Activated effector memory CD4-positive, alpha-beta T cell treated with anti-CD3 and anti-CD28 coated beads, Interleukin-2, amount 50 U/mL, for 16 hours (primary cell): ENCODE measurements around the gene GATA1.

ENCODE experiments used
- DNase-seq: peaks from one replicate; pipeline ENCODE4 v3.0.0-alpha.2; 2020

GATA1 gene

DNA sequence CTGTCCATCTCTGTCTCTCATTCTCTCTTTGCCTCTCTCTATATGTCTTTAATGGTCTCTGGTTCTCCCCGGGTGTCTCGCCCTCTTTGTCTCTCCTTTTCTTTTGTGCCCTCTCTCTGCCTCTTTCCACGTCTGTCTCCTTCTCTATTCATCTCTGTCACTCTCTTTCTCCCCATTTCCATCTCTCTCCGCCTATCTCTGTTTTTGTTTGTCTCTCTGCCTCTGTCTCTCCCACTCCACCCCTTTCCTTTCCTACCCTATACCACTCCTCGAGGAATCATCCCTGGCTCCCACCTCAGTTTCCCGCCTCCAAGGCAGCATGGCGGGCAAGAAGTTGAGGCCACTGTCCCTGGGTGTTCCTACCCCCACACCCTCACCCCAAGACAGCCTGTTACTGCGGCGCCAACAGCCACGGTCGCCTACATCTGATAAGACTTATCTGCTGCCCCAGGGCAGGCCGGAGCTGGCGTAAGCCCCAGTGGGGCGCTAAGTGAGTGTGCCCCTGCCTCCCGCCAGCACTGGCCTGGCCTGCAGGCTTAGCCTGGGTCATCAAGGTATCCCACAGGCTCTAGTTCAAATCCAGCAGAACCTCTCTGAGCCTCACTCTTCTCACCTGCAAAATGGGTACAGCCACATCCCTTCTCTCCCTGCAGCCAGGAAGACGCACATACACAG, 713 bp upstream of the GATA1 start:
- no peak for DNase-seq

DNA sequence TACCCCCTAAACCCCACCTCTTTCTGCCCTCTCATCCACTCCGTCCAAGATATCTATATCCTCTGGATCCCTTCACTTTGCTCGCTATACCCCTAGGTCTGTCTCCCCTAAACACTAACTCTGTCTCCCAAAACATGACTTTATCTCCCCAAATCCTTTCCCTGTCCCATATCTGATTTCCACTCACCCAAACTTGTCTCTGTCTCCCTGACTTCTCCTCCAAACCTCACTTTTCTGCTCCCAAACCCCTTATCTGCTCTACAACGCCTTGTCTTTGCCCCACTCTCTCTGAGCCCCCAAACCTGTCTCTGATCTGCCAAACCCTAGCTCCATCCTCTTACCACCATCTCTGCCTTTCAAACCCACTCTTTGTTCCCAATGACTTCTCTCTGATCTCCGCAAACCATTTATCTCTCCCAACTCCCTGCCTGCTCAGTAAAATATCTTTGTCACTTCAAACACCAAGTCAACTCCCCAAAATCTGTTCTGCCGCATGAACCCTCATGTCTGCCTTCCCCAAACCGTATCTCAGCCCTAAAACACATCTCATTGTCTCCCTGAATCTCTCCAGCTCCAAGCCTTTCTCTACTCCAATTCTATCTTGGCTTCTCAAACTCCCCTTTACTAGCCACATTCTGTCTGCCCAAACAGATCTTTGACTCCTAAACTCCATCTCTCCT, 575 bp downstream of the GATA1 start:
- no peak for DNase-seq

DNA sequence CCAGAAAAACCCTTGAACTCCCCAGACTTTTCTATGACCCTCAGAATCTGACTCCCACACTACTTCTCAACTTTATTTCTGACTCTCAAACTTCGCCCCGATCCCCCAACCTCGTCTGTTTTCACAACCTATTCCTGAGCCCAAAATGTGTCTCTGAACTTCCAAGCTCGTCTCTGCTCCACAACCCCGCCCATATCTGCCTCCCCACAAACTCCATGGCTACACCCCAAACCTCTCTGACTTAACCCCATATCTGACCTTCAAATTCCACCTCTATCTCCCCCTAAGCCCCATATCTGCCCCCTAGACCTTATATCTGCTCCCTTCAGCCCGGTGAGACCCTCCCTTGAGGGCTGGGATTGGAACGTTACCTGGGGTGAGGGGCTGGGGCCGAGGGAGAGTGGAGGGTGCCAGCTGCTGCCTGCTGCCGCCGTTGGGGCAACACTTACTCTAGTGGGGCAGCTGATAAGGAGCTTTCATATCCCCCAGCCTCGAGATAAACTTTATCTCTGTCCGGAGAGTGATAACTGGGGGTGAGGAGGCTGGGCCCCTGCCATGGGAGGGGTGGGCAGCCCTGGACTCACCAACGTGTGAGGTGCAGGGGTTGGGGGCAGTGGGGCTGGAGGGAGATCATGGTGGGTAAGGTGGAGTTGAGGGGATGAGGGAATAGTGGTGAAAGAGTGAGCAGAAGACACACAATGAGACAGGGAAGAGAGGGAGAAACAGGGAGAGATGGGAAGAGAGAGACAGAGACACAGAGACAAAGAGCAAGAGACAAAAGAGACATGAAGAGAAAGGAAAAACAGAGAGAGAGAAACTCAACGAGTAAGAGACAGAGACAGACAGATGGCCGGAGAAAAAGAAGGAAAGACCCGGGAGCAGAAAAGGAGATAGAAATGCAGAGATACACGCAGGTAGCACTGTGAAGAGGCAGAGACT, 1.4 kb downstream of the GATA1 start:
- DNase-seq, result no peak

DNA sequence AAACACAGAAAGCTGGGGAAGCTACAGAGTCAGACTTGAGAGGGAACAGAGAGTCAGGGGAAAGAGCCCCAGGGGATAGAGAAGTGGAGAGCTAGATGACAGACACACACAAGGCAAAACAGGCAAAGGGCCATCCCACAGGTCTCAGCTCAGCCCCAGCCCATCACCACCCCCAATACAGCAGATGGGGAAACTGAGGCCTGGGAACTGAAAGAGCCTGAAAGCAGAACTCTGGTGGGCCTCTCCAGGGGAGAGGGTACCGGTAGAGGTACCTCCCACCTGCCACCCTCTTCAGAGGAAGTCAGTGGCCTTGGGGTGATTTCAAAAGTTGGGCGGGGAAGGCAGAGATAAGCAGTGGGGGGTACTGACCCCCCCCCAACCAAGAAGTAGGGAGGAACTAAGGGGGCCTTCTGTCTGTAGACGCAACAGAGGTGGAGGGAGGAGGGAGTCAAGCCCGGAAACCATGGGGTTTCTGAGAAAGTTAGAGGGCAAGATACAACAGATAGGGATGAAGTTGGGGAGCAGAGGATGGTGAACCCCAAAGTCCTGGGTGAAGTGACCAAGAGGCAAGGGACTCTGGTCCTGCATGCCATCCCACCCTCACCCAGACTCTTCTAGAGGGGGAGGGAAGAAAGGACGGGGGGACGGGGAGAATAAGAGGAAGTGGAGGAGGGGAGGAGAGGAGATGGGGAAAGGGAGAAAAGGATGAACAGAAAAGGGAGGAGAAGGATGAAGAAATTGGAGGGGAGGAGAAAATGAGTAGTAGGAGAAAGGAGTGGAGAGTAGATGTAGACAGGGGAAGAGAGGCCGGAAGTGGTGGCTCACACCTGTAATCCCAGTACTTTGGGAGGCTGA, 3.2 kb downstream of the GATA1 start:
- DNase-seq, result no peak

DNA sequence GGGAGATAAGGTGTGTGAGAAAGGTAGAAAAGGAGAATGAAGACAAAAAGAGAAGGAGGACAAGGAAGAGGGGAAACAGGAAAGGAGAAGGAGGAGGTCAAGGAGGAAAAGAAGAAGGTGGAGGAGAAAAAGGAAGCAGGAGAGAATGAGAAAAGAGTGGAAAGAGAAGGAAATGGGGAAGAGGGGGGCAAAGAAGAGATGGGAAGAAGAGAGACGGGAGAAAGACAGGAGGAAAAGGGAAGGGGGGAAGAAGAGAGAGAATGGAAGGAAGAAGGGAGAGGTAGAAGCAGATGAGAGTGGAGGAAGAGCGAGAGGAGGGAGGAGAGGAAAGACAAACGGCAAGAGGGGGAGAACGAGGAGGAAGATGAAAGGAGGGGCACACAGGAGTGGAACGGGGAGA, 4.1 kb downstream of the GATA1 start:
- DNase-seq, result no peak

DNA sequence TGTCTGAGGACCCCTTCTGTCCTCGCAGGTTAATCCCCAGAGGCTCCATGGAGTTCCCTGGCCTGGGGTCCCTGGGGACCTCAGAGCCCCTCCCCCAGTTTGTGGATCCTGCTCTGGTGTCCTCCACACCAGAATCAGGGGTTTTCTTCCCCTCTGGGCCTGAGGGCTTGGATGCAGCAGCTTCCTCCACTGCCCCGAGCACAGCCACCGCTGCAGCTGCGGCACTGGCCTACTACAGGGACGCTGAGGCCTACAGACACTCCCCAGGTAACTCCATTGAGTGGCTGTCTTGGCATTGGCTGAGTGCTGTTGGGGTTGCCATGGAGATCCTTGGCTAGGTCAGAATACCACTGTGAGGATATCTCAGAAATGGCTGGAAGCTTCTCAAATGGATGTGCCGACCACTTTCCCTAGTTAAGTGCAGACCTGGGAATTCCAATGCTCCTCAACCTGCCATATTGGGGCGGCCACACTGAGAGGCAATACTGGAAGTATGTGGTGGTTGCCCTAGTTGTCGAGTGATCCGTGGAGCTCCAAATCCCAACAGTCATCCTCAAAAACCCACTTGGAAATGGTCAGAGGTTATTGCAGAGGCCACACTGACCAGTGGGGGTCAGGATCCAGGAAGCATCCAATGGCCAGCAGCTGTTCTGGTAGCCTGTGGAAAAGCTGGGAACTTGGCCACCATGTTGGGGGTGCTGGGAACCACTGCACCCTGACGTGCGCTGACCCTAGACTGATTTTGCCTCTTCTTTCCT, 4.9 kb downstream of the GATA1 start:
- no peak for DNase-seq

DNA sequence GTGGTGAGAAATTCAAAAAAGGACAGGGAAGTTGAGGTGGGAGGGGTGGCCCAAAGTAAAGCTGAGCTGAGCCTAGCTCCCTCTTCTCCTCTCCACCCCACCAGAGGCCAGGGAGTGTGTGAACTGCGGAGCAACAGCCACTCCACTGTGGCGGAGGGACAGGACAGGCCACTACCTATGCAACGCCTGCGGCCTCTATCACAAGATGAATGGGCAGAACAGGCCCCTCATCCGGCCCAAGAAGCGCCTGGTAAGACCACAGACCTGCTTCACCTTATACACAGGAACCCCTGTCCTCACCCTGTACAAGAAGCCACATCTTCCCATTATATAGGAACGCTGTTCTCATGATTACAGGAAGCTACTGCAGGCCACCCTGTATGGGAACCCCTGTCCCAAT, 5.8 kb downstream of the GATA1 start:
- DNase-seq, result no peak

DNA sequence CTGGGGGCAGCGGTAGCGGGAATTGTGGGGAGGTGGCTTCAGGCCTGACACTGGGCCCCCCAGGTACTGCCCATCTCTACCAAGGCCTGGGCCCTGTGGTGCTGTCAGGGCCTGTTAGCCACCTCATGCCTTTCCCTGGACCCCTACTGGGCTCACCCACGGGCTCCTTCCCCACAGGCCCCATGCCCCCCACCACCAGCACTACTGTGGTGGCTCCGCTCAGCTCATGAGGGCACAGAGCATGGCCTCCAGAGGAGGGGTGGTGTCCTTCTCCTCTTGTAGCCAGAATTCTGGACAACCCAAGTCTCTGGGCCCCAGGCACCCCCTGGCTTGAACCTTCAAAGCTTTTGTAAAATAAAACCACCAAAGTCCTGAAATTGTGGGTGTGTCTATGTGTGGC, 7.5 kb downstream of the GATA1 start:
- DNase-seq, result no peak

DNA sequence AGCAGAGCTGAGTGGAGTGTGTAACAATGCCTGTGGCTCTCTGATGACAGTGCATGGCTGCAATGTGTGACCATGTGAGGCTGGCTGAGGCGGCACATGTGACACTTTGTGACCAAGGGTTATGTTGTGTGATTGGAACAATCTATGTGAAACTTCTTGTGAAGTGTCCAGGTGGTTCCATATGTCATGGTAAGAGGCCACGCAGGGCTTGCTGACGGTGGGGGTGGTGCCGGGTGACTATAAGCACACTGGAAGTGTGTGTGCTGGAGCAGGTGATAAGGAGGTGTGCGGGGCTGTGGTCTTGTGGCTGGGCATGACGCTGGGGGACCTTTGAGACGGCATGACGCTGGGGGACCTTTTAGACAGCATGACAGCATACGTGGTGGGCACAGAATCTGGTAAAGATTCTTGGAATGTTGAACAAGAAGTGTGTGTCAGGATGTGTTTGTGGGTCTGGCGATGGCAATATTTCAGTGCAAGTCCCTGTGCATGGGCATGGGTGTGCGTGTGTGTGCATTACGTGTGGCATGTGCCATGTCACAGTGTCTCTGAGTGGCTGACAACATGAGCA, 8.0 kb downstream of the GATA1 start:
- no peak for DNase-seq

DNA sequence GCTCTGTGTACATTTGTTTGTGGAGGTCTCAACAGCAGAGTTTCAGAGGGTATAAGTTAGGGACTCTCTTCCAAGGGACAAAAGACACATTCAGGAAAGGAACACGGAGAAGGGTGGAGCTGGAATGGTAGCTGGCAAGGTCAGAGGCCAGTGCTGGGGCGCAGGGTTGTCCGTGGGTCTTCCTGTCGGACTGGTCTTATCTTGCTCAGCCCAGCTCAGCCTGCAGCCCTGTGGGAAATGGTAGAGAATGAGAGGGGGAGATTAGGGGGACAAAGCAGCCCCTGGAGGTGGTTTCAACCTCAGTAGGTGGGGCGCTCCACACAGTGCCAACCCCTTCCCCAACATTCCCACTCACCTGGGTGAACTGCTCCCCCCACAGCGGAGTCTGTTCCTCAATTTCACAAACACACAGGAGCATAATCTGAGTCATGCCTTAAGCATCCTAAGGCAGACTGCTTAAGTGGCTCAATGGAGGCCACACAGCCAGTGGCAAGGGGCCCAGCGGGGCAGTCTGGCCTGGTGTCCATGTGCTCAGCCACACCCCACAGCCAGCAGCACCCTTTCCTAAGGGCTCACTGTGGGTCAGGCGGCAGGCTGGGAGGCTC, 8.6 kb downstream of the GATA1 start:
- no peak for DNase-seq

DNA sequence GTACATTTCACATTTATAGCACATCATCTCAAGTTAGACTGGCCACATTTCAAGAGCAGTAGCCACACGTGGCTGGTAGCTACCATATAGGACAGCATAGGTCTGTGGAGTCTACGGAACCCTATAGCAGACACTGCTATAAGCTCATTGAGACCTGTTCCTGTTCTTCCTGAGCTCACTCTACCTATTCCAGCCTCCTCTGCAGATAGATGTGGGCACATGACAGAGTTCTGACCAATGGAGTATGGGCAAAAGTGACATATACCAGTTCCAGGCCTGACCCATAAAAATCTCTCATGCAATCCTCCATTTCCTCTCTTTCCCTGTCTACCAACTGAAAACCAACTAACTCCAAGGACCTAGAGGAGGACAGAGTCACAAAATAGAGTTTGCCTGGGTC, 11.9 kb downstream of the GATA1 start:
- DNase-seq, result no peak

DNA sequence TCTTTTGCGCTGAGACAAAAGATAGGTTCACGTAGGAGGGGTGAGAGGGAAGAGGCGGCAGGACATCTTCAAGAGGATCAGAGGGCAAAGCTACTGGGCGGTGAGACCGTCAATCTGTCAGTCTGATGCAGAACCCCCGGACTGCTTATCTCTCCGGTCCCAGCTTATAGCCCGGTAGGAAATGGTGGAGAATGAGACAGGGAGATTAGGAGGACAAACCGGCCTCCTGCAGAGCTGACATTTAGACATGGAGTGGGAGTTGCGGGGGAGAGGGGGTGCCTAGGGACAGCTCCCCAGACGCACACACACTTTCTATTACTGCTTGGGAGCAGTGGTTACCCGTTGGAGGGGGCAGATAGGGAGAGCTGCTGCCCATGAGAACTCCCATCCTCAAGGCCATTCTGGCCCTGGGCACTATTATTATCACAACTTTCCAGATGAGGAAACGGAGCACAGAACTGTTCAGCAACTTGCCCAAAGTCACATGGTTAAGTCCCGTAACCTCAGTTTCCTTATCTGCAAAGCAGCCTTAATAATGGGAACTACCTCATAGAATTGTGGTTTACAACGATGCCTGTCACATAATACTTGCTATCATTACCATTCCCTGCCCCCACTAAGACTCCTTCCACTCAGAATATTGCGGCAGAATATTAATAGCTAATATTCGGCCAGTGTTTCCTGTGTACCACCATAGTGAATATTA, 14.3 kb downstream of the GATA1 start:
- no peak for DNase-seq

DNA sequence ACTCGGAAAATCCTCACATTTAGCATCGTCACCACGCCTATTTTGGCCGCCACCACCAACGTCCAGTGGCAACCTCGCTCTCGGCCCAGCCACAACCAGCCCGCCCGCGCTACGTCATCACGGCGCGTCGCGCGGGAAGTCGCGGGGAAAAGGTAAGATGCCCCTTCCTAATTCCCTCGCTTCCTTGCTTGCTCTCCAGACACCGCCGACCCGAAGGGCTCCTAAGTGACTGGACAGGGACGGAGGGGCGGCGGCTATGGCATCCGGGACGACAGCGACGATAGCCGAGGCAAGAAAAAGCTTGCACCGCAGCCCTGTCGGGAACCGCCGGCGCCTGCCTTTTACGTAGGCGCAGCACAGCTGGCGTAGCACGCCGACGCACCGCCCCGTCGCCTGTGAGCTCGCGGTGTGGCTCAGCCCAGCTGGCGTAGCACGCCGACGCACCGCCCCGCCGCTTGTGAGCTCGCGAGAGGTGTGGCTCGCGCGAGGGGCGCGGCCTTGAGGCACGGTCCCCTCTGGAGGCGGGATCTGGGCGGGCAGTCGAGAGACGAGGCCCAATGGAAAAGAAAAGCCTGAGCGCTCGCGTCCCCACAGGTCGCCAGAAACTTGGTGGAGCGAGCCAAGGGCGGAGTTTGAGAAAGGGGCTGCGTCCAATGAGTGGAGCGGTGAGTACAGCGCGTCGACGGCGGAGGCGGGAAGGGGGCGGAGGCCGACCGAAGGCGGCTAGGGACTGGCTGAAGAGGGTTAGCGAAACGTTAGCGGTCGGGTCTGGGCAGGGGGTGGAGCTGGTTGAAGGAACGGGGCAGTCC, 15.1 kb downstream of the GATA1 start, which contains the start of gene HDAC6:
Gene HDAC6 (plus strand): TSS at position 788 of the 809 bp plus-strand sequence. CDS start 626 bp downstream, outside the sequence.
- peak; percentile 97 for DNase-seq

DNA sequence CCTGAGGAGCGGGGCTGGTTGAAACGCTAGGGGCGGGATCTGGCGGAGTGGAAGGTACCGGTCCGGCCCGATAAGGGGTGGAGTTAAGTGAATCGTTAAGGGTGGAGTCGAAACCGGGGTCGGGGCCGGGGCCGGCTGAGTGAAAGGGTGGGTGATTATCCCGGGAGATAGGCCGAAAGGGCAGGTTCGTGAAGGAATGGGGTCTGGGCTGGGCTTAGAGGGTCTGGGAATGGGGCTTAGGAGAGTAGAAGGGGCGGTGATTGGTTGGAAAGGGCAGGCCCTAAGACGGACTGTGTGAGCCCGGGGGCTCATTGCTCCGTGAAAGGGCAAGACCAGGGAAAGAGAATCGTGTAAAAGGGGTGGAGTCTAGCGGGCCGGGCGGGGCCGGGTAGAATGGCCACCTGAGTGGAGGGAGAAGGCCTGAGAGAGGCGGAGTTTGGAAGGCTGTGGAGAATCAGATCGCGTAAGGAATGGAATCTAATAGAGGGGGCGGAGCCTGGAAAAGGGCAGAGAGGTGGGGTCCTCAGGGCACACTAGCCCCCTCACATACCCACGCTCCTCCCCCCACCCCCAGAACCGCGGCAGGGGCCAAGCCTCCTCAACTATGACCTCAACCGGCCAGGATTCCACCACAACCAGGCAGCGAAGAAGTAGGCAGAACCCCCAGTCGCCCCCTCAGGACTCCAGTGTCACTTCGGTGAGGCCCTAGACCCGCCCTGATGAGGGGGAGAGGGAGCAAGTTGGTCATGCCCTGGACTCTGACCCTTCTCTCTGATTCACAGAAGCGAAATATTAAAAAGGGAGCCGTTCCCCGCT, 15.9 kb downstream of the GATA1 start:
- DNase-seq, result peak; percentile 86

DNA sequence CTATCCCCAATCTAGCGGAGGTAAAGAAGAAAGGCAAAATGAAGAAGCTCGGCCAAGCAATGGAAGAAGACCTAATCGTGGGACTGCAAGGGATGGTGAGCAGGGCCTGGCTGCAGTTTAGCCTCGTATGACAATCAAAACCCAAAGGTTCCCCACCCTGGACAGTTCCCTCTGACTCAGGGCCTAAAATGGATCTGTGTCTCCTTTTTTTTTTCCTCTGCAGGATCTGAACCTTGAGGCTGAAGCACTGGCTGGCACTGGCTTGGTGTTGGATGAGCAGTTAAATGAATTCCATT, 16.5 kb downstream of the GATA1 start:
- no peak for DNase-seq

DNA sequence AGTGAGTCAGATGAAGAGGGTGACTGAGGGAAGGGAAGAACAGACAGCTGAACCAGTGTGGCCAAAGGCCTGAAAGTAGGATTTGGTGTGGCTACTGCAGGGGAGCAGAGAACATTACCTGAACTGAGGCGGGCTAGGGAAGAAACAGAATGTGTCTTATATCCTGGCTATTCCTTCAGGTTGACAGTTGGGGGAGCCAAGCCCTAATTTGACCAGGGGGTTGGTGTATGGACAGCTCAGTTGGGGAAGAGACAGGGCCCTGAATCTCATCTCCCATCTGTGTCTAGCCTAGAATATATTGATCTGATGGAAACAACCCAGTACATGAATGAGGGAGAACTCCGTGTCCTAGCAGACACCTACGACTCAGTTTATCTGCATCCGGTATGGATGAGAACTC, 19.7 kb downstream of the GATA1 start:
- DNase-seq, result no peak

DNA sequence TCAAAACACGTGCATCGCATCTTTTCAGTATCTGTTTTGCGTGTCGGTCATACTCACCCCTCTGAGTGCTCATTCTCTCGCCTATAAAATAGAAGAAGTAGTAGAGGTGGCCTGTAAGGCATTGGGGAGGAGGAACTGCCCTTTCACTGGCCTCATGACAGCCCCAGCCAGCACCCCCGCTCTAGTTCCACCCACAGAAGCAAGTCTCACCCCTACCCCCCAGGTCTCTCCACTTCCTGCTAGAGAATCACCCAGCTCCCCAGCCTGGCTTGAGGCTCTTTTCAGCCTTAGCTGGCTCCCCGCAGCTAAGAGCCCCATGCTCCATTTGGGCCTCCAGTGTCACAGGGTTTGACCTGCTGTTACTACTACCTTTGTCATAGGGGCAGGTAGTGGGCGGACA, 27.3 kb downstream of the GATA1 start:
- no peak for DNase-seq

DNA sequence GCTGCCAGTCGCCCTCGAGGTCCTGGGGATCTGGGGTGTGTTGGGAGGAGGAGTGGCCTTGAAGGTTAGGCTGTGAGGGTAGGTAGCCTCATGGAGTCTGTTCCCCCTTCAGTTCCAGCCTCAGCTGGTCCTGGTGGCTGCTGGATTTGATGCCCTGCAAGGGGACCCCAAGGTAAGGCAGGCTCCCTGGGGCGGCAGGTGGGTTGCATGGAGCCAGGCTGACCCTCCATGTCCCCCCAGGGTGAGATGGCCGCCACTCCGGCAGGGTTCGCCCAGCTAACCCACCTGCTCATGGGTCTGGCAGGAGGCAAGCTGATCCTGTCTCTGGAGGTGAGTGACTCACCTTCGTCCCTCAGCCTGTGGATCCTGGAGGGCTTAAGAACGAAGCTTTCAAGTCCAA, 28.3 kb downstream of the GATA1 start:
- no peak for DNase-seq

DNA sequence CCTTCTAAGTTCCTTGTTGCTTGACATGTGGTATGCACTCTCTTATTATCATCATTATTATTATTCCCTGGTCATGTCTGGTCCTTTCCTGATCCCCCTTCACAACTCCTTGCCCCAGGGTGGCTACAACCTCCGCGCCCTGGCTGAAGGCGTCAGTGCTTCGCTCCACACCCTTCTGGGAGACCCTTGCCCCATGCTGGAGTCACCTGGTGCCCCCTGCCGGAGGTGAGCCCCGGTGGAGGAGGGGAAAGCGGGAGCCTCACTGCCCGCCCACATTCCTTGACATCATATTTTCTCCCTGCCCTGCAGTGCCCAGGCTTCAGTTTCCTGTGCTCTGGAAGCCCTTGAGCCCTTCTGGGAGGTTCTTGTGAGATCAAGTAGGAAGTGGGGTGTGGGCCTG, 28.9 kb downstream of the GATA1 start:
- DNase-seq, result no peak
